HG03025 (cell line): ENCODE data around the gene KRT1.

Experiments
- ATAC-seq: cut with Tn5 transposase; IDR thresholded peaks from one replicate; pipeline ENCODE4 v1.9.1; 2021; ENCODE audit warnings: mild to moderate bottlenecking, moderate library complexity; ENCODE audit not compliant: unreplicated experiment, low FRiP score

The KRT1 gene

DNA sequence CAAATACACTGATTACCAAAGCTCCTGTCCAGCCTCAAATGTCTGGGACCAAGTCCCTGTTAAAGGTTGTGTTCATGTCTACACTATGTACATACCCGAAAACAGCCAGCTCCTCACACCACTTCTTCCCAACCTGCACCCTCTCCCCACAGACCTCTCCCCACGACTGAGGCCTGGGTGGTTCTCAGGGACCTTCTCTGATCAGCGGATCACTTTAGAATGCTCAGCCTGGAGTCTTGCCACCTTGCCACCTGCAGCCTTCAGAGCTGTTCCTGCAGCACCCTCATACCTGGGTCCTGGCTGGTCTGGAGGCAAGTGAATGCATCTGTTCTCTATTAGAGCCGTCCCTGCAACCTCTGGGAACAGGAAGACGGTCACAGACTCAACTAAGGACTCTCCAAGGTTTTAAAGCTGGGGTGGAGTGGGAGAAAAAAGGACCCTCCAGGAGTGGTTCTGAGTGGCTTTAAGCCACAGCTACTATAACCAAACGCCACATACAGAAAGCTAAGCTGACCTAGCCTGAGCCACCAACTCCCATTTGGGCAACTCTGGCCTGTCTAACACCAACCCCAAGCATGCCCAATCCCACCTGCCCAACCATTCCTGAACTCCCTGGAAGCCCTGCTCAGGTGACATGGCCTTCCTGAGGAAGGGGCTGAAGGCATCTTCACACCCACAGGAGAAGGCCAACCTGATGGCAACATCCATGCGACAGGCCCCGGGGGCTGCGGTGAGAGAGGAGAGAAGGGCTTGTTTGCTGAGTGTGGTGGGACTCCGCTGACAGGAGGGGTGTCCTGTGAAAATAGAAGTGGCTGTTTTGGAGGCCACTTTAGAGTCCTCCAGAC lies 36.8 kb downstream of the KRT1 start:
- ATAC-seq: no peak

DNA sequence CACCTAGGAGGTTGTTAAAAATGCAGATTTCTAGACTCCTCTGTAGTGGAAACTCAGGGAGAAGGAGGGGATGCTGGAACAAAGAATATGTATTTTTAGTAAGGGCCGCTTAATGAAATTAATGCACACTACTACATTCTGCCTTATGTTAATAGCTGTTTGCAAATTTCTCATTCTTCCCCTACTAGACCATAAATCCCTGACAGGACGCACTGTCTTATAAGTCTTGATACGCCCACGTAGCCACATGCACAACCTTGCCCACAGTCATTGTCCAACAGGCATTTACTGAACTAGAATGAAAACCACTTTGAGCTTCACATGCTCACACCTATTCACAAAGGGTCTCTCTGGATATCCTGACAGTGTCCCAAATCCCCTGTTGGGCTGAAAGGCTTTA lies 38.7 kb downstream of the KRT1 start:
- ATAC-seq: no peak

DNA sequence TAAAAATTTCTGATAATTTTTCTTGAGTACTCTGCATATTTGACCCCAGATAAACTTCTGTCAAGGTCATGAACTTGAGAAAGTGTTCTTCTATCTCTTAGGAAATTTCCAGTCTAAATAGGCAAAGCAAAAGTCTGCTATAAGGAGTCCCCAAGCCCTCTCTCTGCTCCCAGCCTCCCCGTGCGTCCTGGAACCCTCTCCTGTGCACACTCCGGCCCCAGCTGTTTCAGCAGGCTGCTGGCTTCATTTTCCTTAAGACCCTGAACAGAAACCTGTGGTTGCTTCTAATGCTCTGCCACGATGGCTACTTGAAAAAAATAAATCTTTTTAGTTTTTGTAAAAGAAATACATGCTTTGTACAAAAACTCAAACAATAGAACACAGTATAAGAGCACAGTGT lies 42.9 kb downstream of the KRT1 start:
- ATAC-seq: no peak

DNA sequence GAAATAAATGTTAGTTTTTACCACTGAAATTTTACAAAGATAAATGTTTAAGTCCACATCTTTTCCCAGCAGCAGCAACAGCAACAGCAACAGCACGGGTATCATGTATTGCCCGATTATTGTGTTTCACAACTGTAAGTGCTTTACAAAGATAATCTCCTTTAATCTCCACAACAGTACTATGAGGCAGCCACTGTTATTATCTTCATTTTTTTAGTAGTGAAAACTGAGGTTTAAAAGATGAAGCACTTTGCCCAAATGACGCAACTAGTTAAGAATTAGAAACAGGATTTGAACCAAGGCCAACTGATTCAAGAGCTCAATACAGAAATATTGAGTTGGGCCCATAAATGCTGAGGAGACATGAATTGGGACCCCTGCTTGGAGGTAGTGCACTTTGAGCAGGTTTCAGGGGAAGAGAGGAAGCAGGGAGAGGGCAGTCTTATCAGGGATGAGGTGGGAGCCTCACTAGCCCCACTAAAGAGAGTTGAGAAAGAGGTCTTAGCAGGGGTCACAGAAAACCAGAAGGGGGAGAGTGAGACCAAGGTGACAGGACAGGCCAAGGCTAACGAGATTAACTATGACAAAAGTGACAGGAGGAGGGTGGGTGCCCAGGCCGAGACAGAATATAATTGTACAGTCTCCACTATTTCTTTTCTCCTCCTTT lies 43.5 kb downstream of the KRT1 start:
- no peak for ATAC-seq

DNA sequence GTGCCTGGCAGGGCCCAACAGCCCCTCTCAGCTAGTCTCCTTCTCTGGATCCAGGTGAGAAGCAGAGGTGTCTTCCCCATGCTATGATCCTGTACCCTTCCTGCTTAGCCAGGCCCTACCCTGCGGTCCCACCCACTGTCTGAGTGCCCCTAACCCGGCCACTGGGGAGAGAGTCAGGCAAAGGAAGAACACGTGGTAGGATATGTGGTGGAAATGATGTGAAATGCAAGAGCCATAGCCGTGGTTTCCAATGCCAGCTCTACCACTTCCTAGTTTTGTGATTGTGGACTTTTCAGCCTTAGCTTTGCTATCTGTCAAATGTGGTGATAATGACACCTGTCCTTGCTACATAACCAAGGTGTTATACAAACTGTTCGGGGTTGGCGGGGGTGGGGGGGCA lies 44.0 kb downstream of the KRT1 start:
- ATAC-seq: no peak

DNA sequence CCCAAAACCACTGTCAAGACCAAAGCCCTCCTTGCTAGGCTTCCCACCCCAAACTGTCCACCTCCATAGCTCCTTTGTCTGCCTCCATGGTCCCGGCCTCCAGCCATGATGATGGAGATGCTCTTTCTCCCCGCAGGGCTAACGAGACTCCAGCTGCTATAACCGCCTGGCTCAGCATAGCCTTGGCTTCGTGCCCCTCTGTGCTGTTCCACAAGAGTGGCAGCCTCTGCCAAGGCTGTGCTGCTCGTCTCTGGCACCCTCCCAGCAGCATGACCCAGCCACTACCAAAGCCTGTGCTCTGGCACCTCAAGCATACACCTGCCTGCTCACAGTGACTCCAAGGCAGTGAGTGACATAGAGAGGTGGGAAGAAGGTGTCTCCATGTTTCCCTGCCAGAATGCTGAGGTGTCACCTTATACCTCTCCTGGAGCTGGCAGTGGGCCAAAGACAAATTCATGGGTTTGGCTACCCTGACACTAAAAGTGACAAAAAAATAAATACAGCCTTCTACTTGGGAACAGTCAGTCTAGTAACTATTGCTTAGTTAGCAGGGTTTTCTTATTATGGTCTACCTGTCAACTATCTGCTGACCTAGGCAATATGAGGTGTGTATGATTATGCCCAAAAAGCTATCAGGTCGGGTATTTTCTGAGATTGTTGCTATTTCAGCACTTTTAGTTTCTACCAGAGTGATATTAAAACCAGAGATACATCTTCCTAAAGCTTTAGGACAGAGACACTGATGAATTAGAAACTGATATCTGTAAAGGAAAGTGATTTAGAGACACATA lies 45.7 kb downstream of the KRT1 start:
- ATAC-seq: no peak

DNA sequence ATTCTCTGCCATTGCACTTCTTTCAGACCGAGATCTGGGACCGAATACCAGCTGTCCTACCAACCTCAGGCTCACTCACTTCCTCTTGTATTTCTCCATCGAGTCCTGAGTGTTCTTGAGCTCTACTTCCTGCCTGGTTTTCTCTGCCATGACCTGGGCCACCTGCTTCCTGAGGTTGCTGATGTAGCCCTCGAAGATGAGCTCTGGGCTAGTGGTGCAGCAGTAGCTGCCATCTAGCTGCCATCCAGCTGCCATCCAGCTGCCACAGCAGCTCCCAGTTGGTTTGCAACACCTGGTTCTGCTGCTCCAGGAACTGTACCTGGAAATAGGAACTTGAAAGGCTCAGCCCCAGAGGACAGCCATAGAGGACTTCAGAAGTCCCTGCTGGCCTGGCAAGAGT lies 46.8 kb downstream of the KRT1 start:
- no peak for ATAC-seq

DNA sequence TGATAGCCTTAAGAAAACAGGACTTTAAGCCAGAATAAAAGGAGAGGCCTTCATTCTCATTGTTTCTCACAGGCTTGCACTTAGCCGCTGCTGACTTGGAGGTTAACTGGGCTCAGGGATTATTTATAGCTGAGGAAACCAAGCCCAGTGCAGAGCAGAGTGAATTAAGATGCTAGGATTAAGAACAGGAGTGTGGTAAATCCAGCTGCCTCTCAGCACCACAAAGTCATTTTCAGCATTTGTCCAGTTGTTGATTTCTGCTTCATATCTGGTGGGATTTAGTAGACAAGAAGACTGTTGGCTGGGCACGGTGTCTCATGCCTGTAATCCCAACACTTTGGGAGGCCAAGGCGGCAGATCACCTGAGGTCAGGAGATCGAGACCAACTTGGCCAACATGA lies 47.6 kb downstream of the KRT1 start:
- ATAC-seq: no peak

DNA sequence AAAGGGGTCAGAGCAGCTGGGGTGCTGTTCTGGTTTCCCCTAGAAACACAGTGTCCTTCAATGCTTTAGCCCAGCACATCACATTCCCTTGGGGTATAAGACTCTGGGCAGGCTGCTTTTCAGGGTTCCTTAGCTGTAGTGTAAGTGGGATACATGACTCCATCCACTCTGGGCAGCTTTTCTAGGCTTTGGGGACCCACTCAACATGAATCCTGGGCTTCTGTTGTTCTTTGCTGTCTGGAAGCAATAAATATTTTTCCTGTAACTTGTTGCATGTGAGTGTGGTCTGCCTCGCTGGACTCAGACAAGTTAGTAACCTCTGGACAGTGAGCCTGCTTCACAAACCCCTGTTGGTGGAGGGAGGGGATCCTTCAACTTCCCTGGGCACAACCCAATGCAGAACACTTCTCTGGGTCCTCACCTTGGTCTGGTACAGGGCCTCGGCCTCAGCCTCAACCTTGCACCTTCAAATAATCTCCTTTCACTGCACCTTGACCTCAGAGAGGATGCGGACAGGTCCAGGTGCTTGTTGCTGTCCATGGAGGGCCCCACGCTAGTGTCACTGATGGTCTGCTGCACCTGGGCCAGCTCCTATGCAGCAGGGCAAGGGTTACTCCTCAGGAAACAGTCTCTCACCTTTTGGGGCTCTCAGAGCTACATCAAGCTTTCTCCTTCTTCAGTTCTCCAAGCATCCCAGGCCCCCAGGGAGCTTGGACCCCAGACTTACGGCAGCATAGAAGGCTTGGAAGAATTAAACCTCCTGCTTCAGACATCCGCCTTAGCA lies 48.3 kb downstream of the KRT1 start:
- no peak for ATAC-seq

DNA sequence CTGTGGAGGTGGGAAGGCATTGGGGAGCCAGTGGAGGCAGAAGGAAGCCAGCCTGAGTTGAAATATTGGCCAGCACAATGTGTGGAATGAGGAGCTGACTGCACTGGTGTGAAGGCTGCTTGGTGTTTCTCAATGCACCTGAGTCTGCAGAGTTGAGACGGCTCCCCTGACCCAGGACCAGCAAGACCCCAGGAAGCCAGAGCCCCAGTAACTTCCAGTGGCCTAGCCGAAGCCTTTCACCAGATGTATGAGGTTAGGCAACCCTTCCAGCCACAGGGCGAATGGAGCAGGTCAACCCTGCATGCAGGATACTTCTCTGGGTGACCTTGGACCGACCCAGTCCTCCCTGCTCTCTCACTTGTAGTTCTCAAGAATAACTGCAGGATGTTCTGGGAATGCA lies 48.9 kb downstream of the KRT1 start:
- no peak for ATAC-seq

DNA sequence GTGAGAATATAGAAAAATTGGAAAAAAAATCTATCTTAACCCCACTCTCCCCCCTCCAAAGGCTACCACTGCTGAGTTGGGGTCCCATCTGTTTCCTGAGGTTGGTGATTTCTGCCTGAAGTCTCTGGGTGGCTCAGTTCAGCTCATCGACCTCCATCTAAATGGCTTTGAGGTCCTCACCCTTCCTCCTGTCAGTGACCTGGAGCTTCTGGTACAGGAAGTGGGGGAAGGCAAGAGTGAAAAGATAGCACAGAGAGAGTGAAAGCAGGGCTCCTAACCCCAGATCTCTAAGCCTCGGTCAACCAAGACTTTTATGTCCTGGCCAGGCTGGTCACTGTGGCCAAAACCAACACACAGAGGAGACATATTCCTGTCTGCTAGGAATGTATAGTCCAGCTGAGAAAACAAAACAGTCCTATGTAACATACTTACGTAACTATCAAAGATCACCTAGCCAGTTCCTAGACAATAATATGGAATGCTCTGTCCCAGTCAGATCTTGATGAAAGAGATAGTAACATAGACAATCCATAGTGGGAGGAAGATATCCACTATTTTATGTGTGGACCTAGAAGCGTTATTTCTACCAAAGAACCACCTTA lies 49.5 kb downstream of the KRT1 start:
- no peak for ATAC-seq

DNA sequence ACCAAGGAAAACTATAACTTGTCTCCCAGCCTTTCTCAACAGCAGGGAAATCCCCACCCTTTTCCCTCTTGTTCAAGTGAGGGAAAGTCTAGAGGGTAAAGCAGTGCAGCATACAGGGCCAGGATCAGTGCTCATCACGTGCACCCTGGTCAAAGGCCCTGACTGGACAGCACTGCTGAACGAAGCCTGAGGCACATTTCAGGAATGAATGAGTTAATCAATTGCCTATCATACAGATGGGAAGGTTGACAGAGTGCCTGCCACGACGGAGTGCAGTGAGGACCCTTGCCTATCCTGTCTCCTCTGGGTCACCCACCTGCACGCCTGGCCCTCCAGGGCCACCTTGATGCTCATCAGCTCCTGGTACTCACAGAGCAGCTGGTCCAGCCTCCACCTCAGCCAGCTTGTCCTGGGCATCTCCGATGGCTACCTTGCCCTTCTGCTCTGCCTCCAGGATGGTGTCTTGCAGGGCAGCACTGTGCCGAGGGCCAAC lies 50.2 kb downstream of the KRT1 start:
- no peak for ATAC-seq

DNA sequence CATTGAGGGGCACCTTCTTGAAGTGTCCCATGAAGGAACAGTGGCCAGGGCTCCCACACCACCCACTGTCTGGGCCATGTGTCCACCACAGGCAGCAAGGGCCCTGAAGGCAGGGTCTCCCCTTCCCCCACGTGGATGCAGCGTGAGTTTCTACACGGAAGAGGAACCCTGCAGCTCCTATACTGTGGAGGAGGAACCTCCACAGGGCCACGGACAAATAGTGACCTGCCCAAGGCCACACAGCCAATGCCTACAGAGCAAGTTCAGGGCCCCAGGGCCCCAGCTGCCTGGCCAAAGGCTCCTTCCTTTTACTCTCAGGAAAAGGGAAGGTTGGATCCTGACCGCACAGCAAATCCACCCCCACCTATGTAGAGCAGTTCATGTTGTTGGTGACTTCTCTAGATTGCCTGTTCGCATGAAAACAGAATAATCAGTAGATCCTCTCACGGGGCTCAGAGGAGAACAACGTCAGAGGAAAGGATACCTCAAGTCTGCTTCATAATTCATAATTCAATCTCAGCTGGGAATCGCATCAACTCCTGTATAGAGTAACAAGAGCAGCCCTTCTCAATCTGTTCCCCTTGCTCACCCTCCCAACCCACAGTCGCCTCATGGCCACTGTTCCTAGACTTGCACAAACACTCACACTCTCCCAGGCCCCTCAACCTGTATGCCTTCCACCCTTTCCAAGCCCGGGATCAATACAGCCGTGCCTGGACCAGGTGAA lies 50.8 kb downstream of the KRT1 start:
- ATAC-seq: no peak

DNA sequence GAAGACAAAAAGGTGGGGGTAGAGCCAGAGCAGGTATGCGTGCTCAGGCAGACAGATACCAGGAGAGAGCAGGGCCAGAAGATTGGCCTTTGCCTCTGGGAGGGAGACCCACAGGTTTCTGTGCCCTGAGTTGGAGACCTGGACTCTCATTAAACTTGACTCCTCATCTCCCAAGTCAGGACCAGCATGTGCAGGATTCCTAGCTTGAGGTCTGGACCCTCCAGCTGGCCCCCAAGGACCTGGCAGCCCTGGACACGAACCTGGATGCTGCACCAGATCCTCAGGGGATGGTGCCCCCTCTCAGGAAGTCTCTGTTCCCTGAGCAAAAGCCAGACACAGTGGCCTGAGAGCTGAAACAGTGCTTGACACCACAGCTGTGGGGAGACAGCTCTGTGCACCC lies 51.4 kb downstream of the KRT1 start:
- no peak for ATAC-seq

DNA sequence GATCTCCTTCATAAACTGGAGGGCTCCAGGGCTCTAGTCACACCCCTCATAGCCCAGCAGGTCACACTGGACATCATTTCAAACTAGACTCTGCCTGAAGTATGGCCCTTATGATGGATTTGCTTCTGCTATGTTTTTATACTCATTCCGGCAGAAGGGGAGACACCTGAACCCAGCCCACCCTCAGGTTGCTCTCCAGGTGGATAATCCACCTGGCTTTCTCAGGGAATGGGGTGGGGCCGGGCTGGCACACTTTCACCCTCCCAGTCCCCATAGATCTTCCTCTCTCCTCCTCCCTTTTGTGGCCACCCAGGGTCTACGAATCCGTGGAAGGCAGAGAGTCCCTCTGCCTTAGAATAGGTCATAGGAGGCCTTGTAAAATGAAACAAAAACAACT lies 52.1 kb downstream of the KRT1 start:
- ATAC-seq: no peak

DNA sequence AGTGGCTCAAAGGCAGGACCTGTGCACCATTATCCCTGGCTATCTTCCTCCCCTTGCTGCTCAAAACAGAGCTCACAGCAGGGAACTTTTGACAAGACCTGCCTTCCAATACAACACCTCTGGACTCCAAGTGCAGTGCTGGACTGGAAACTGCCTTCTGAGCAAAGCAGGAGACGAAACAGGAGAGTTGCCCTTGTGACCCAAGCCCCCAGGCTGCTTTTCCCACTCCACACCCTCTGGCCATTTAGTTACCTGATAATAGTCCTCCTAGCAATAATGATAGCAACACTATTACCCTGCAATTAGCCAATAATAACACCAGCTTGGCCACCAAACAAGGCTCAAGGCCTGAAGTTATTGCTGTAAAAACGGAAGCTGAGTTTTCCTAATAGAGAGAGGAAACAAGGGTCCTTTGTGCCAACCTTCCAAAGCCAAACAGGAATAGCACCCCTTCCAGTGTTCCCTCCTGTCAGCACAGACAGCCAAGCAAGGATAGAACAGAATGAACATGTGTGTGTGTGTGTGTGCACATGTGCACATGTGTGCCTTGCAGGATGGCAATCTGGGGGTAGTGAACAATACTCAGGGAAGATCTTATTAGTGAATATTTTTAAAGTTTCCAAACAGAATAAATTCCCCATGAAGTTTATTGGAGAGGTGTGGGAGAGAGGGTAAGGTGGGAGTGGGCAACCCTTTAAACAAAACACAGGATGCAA lies 52.7 kb downstream of the KRT1 start:
- no peak for ATAC-seq
